ENCODE results near the gene ZMIZ2. TPM values are rescaled to one million over a fixed set of nuclear protein-coding genes. Genes with fewer than 3 reads are reported as not detected.

The ZMIZ2 gene
- total and polyA plus RNA-seq, 4 donors, result 4.4 to 11.6 (median 7.7) TPM

GRCh38 chr7:44793919-44794318 lies 45.3 kb downstream of the ZMIZ2 start:
- H3K4me1 ChIP-seq (ENCODE audit: control insufficient read depth in 4 of 4, insufficient read depth in 4 of 4, low read length in 3 of 4), result peaks cover 3 to 16% (median 9%) of the 10 kb centered on the region in 4 donors
- no peak overlapping the region for H3K9ac ChIP-seq (ENCODE audit: low read depth in 1 of 2, low read length in 2 of 2)
- H3K9me3 ChIP-seq (ENCODE audit: control insufficient read depth in 4 of 4, low read length in 3 of 4), result no peaks in the 10 kb centered on the region
- 89% methylated on average over 5 of the region's 5 CpGs for WGBS
- DNase-seq (ENCODE audit: low spot score), result no peak
- H3K36me3 ChIP-seq (ENCODE audit: control insufficient read depth in 4 of 4, insufficient read depth in 3 of 4, low read depth in 1 of 4, low read length in 3 of 4), result peaks cover 0 to 4% (median 0%) of the 10 kb centered on the region in 4 donors
- no peaks in the 10 kb centered on the region for H3K27me3 ChIP-seq (ENCODE audit: control insufficient read depth in 4 of 4, insufficient read depth in 4 of 4, low read length in 3 of 4)
- TF ChIP-seq RAD21 (IDR thresholded peaks at IDR 0.05) (no peak), EGR1 (IDR thresholded peaks at IDR 0.05; ENCODE audit: low read depth in 2 of 2) (no peak), RXRA (IDR thresholded peaks at IDR 0.05) (no peak), ZBTB33 (IDR thresholded peaks at IDR 0.05) (no peak), NR2F2 (IDR thresholded peaks at IDR 0.05) (no peak), ATF3 (IDR thresholded peaks at IDR 0.05) (no peak), HNF4G (IDR thresholded peaks at IDR 0.05) (no peak), HNF4A (conservative IDR thresholded peaks at IDR 0.05) (no peak), YY1 (IDR thresholded peaks at IDR 0.05) (no peak), TAF1 (conservative IDR thresholded peaks at IDR 0.05) (no peak), JUND (IDR thresholded peaks at IDR 0.05) (no peak), FOXA1 (IDR thresholded peaks at IDR 0.05) (no peak), CTCF (IDR thresholded peaks at IDR 0.05; ENCODE audit: low read depth, low read length, missing input control) (no peak), MAX (IDR thresholded peaks at IDR 0.05) (no peak), SP1 (IDR thresholded peaks at IDR 0.05) (no peak), GABPA (IDR thresholded peaks at IDR 0.05 in 1 of 2, conservative IDR thresholded peaks at IDR 0.05 in 1 of 2) (no peak), FOXA2 (IDR thresholded peaks at IDR 0.05) (no peak), REST (IDR thresholded peaks at IDR 0.05) (no peak)
- H3K27ac ChIP-seq (ENCODE audit: low read depth in 1 of 2, low read length in 2 of 2), result no peak overlapping the region
- no peak overlapping the region for H3K4me3 ChIP-seq (ENCODE audit: low read depth in 1 of 3, low read length in 3 of 3)
